Astrocyte of the spinal cord (primary cell): Measurements from ENCODE around the gene RGS6.

Source experiments
- DNase-seq: peaks from one replicate; pipeline ENCODE4 v3.0.0; 2011; ENCODE audit warnings: low read depth, low spot score
- H3K4me3 ChIP-seq: 2 replicates; pipeline ENCODE4 v1.5.1; 2011; ENCODE audit warnings: low read depth, mild to moderate bottlenecking, low read length, moderate library complexity
- in situ Hi-C: cut with HindIII; loops from 2 replicates; pipeline ENCODE4 v1.10.0; 2017; ENCODE audit warnings: low sequenced_read_pairs
- TF ChIP-seq, protein P1 (sequence below): IDR thresholded peaks from 2 replicates; pipeline ENCODE4 v1.5.1; 2012; ENCODE audit warnings: low read depth, mild to moderate bottlenecking, low read length, inconsistent platforms

Gene RGS6

DNA sequence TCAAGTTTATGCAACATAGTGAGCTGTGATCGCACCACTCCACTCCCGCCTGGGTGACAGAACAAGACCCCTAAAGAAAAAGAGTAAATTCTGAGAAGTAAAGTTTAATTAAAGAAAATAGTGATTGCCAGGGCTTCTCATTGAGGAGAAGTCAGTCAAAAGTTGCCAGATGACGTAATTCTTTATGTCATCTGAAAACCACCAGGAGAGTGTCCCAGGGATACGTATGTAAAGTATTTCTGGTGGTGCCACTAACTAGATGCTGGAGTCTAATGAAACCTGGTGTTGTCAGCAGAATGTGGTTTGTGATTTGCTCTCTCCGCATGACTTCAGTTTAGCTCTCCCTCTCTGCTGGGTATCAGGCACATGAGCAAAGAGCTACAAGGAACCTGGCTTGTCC lies 569.2 kb downstream of the RGS6 start:
- TF ChIP-seq, protein P1, sequence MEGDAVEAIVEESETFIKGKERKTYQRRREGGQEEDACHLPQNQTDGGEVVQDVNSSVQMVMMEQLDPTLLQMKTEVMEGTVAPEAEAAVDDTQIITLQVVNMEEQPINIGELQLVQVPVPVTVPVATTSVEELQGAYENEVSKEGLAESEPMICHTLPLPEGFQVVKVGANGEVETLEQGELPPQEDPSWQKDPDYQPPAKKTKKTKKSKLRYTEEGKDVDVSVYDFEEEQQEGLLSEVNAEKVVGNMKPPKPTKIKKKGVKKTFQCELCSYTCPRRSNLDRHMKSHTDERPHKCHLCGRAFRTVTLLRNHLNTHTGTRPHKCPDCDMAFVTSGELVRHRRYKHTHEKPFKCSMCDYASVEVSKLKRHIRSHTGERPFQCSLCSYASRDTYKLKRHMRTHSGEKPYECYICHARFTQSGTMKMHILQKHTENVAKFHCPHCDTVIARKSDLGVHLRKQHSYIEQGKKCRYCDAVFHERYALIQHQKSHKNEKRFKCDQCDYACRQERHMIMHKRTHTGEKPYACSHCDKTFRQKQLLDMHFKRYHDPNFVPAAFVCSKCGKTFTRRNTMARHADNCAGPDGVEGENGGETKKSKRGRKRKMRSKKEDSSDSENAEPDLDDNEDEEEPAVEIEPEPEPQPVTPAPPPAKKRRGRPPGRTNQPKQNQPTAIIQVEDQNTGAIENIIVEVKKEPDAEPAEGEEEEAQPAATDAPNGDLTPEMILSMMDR, result no peak
- H3K4me3 ChIP-seq, result no peak overlapping the region
- DNase-seq, result no peak
- in situ Hi-C loops, result no loop called here

DNA sequence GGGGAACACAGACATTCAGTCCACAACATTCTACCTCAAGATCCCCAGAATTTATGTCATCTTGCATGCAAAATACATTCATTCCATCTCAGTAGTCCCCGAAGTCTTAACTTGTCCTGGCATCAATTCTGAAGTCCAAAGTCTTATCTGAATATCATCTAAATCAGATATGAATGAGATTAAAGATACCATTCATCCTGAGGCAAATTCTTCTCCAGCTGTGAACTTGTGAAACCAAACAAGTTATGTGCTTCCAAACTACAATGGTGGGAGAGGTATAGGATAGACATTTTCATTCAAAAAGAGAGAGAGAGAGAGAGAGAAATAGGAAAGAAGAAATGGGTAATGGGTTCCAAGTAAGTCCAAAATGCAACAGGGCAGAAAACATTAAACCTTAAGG lies 571.0 kb downstream of the RGS6 start:
- DNase-seq, result no peak

DNA sequence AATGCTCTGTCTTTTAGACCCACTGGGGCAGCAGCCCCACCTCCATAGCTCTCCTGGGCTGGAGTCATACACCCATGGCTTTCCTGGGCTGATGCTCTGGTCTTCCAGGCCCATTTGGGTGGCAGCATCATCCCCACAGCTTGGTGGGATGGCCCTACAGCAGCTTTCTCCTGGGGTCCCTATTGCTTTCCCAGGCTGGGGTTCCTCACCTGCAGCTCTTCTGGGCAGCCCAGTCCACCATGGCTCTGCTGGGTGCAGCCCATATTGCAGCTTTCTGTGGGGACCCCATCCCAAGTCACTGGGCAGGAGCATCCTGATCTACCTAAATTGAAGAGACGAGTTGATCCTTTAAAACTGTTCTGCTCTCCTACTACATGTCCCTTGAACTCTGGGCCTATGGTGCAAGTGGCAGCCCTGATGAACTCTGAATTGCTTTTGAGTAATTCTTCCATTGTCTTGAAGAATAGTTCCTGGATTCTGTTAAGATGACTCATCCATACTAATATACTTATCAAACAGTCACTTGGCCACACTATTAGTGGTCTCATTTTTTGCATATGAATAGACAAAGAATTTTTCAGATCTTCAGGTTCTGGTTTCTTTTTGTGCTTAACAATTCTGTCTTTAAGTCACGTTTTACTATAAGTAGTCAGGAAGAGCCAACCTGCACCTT lies 571.6 kb downstream of the RGS6 start:
- TF ChIP-seq, protein P1, result no peak
- no peak overlapping the region for H3K4me3 ChIP-seq
- no peak for DNase-seq
- in situ Hi-C loops, result no loop called here

More for the DNA sequence above, 571.0 kb downstream of the RGS6 start:
- H3K4me3 ChIP-seq, result no peak overlapping the region
- TF ChIP-seq, protein P1, result no peak
- in situ Hi-C loops, result no loop called here

DNA sequence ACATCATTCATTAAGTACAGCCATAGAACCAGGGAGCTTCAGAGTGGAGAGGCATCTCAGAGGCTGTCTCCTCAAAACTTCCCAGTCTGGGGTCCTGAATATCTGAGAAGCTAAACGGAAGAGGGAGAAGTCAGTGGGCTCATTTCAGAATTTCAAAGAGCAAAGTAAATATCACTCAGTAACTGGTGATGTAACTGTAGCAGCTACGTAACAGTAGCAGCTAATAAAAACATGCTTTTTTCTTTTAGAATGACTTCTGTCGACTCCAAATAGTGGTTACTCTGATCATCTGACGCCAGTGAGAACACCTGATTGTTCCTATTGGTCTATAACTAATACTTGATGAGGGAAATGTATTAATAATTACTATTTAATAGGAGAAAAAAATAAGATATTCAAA lies 578.3 kb downstream of the RGS6 start:
- no peak overlapping the region for H3K4me3 ChIP-seq
- TF ChIP-seq, protein P1, result no peak
- in situ Hi-C loops, result no loop called here
- no peak for DNase-seq

DNA sequence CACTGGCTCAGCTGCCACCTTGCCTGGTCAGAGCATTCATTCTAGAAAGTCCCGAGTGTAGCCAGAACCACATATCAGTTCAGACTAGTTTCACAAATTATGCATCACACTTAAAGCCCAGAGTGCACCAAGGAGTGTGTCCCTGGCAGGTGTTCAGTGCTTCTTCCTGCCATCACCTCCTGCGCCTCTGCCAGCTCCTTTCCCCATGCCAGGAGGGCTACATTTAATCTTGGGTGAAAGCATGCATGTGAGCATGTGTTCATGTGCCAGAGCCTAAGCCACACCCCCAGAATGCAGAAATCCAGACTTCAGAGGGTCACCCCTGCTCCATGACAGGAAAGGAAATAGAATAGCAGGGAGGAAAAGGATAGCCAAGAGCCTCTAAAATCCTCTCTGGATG lies 580.1 kb downstream of the RGS6 start:
- TF ChIP-seq, protein P1, result no peak
- H3K4me3 ChIP-seq, result no peak overlapping the region
- in situ Hi-C loops, result no loop called here
- no peak for DNase-seq

DNA sequence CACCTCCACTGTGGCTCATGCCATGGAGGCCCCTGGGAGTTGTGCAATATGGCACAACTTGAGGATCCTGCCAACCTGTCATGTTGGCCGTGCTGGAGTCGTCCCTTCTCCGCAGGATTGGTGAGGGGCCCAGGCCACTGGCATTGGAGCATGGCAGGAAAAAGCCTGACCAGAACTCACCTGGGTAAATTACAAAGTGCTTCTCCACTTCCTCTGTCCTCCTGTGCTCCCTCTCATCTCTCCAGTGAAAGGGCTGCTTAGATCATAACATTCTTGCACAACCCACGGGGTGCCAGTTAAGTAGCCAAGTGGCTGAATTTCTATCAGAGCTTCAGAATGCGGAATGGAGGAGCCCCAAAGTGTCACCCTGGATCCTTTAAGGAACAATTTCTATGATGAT lies 580.7 kb downstream of the RGS6 start:
- in situ Hi-C loops, result no loop called here
- TF ChIP-seq, protein P1, result no peak
- no peak overlapping the region for H3K4me3 ChIP-seq
- DNase-seq, result no peak

DNA sequence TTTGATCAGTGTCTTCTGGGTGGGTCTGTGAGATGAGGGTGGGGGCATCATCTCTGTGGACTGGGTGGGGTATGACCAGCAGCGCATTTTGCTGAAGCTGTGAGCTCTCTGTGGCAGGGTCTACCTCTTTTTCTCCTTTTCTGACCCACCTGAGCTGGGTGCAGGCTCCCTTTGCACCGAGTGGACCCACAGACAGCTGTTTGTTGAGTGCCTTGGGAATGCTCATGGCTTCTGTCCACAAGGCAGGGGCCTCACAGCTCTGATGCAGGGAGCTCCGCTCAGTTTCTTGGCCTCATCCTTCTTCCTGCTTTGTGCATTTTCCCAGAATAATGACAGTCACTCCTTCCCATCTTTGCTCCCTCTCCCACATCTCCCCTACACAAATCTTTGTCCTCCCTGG lies 581.1 kb downstream of the RGS6 start:
- TF ChIP-seq, protein P1, result no peak
- no peak overlapping the region for H3K4me3 ChIP-seq
- in situ Hi-C loops, result no loop called here
- DNase-seq, result no peak
